HepG2 (cell line): ENCODE results near the gene FAM3A.

ENCODE experiments used
- BCL3 ChIP-seq: sonication (generic); formaldehyde crosslinking; IDR thresholded peaks from 2 replicates; pipeline ENCODE4 v1.5.1; 2020; ENCODE audit warnings: mild to moderate bottlenecking, missing genetic modification reagents, moderate library complexity
- CBX2 ChIP-seq, 2 experiments: fragments of 200-600 bp in 1 of 2; sonication (generic); formaldehyde crosslinking in 1 of 2; IDR thresholded peaks; 2 replicates each; pipeline versions ENCODE4 v1.7.0 to v1.8.1; 2018 to 2022; ENCODE audit warnings: low read depth in 2 of 2, low read length in 1 of 2, mild to moderate bottlenecking in 1 of 2, missing genetic modification reagents in 1 of 2
- CTCF ChIP-seq: sonication (generic); formaldehyde crosslinking; IDR thresholded peaks from 2 replicates; pipeline ENCODE4 v1.5.0; 2020; ENCODE audit warnings: mild to moderate bottlenecking, missing genetic modification reagents, moderate library complexity
- ETV5 ChIP-seq: IDR thresholded peaks from 2 replicates; pipeline ENCODE4 v1.6.1; 2018; ENCODE audit warnings: missing biosample characterization, missing genetic modification reagents, inconsistent platforms, borderline replicate concordance
- HNRNPLL ChIP-seq: fragments of 200-400 bp; formaldehyde crosslinking; IDR thresholded peaks from 2 replicates; pipeline ENCODE4 v1.6.1; 2017; ENCODE audit warnings: mild to moderate bottlenecking, low read depth, low read length; ENCODE audit not compliant: poor library complexity, severe bottlenecking
- RNF2 ChIP-seq: fragments of 450-650 bp; conservative IDR thresholded peaks from 2 replicates; pipeline ENCODE4 v1.6.1; 2016; ENCODE audit warnings: low read depth
- TCF7L2 ChIP-seq: IDR thresholded peaks from 2 replicates; pipeline ENCODE4 v1.6.1; 2011; ENCODE audit warnings: mild to moderate bottlenecking, low read depth, low read length, moderate library complexity
- ZBTB14 ChIP-seq: sonication (generic); formaldehyde crosslinking; IDR thresholded peaks from 2 replicates; pipeline ENCODE4 v1.4.0; 2020; ENCODE audit warnings: missing genetic modification reagents
- ZNF274 ChIP-seq: sonication (generic); formaldehyde crosslinking; IDR thresholded peaks from 2 replicates; pipeline ENCODE4 v1.5.1; 2020; ENCODE audit warnings: mild to moderate bottlenecking, missing genetic modification reagents
- ZSCAN9 ChIP-seq: IDR thresholded peaks from 2 replicates; pipeline ENCODE4 v1.6.1; 2016; ENCODE audit warnings: borderline replicate concordance

GRCh38 chrX:154487518-154488290, 28.3 kb downstream of the FAM3A start:
- TF ChIP-seq TCF7L2 (no peak), BCL3 (CRISPR knock-in tag) (no peak), HNRNPLL (no peak), CTCF (CRISPR knock-in tag) (no peak), CBX2 (IDR thresholded peaks at IDR 0.05; ENCODE audit: low read depth, low read length) (no peak), CBX2 (CRISPR knock-in tag; IDR thresholded peaks at IDR 0.05; ENCODE audit: low read depth) (no peak), RNF2 (no peak), ZBTB14 (no peak), ZNF274 (CRISPR knock-in tag) (no peak), ZSCAN9 (CRISPR knock-in tag) (no peak), ETV5 (CRISPR knock-in tag) (no peak)
